ENCODE results near the gene ATP1B2. TPM values are rescaled to one million over a fixed set of nuclear protein-coding genes. Genes with fewer than 3 reads are reported as not detected.

ATP1B2 gene
- total and polyA plus RNA-seq, 9 of the 15 experiments (the other 6 are each of a cell fraction or from before 2014, with no cell fraction given) = 0.23 to 6.0 (median 0.99) TPM

- TF ChIP-seq MTF1 (CRISPR knock-in tag; IDR thresholded peaks at IDR 0.05; ENCODE audit: borderline replicate concordance) (no peak), RBM14 (IDR thresholded peaks at IDR 0.05; ENCODE audit: borderline replicate concordance, insufficient read depth, low read depth, low read length) (no peak), ZNF408 (CRISPR knock-in tag; IDR thresholded peaks at IDR 0.05; ENCODE audit: low read depth) (no peak), ZNF263 (CRISPR knock-in tag; IDR thresholded peaks at IDR 0.05; ENCODE audit: borderline replicate concordance) (no peak; the same call in 1 of the 2 replicates), NFXL1 (CRISPR knock-in tag; IDR thresholded peaks at IDR 0.05) (no peak), ZSCAN29 (IDR thresholded peaks at IDR 0.05) (no peak), U2AF2 (optimal IDR thresholded peaks at IDR 0.05; ENCODE audit: low read depth, low read length) (no peak), CLOCK (CRISPR knock-in tag; IDR thresholded peaks at IDR 0.05; ENCODE audit: borderline replicate concordance) (no peak), KDM4B (IDR thresholded peaks at IDR 0.05; ENCODE audit: borderline replicate concordance in 2 of 2, low read depth in 1 of 2) (no peak), CHAMP1 (IDR thresholded peaks at IDR 0.05) (no peak), TSC22D4 (tag; IDR thresholded peaks at IDR 0.05) (no peak), RBM39 (optimal IDR thresholded peaks at IDR 0.05; ENCODE audit: low read depth, low read length) (no peak), TCF15 (CRISPR knock-in tag; IDR thresholded peaks at IDR 0.05) (no peak), ZNF143 (CRISPR knock-in tag; IDR thresholded peaks at IDR 0.05) (peak; percentile 50; the same call in 1 of the 2 replicates), FOSL1 (tag; conservative IDR thresholded peaks at IDR 0.05) (no peak), ZNF3 (CRISPR knock-in tag; IDR thresholded peaks at IDR 0.05) (no peak), ZNF707 (CRISPR knock-in tag; conservative IDR thresholded peaks at IDR 0.05) (no peak), ZNF644 (tag; IDR thresholded peaks at IDR 0.05; ENCODE audit: low read depth) (no peak), DLX4 (CRISPR knock-in tag; IDR thresholded peaks at IDR 0.05) (no peak), ZNF764 (CRISPR knock-in tag; IDR thresholded peaks at IDR 0.05; ENCODE audit: low read depth) (no peak)
Measured at GRCh38 chr17:7685533-7686221, 35.0 kb downstream of the ATP1B2 start (continued).
